ENCODE data around the gene C2CD2L.

DNA sequence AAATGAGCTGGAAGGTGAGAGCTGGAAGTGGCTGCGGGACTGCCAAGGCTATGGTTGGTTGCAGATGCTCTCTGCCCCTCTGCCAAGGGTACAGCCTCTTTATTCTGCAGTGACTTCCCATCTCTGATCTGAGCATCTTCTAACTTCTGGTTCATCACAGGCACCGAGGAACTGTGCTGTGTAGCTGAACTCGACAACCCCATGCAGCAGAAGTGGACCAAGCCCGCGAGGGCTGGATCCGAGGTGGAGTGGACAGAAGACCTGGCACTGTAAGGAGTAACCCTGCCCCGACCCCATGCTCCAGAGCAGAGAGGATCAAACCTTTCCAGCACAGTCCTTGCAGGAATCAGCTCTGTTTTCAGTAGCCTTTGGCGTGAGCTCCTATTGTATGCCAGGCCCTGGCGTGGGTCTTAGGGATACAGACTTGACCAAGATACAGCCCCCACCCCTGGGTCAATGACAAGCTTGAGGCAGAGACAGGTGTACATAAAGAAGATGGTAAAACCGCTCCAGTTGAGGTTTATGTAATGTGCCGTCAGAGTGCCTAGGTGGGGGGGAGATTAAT, 4.3 kb downstream of the C2CD2L start:
- no peak for TF ChIP-seq ZFX (IDR thresholded peaks at IDR 0.05; ENCODE audit: borderline replicate concordance)
- TF ChIP-seq, protein P1, sequence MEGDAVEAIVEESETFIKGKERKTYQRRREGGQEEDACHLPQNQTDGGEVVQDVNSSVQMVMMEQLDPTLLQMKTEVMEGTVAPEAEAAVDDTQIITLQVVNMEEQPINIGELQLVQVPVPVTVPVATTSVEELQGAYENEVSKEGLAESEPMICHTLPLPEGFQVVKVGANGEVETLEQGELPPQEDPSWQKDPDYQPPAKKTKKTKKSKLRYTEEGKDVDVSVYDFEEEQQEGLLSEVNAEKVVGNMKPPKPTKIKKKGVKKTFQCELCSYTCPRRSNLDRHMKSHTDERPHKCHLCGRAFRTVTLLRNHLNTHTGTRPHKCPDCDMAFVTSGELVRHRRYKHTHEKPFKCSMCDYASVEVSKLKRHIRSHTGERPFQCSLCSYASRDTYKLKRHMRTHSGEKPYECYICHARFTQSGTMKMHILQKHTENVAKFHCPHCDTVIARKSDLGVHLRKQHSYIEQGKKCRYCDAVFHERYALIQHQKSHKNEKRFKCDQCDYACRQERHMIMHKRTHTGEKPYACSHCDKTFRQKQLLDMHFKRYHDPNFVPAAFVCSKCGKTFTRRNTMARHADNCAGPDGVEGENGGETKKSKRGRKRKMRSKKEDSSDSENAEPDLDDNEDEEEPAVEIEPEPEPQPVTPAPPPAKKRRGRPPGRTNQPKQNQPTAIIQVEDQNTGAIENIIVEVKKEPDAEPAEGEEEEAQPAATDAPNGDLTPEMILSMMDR (IDR thresholded peaks at IDR 0.05): no peak

Data from 22Rv1 (cell line).